ENCODE results near the gene IQSEC1. TPM values are rescaled to one million over a fixed set of nuclear protein-coding genes. Genes with fewer than 3 reads are reported as not detected.

Gene IQSEC1
- total RNA-seq, 1 experiment from 2014 or later, result 7.1 TPM

DNA sequence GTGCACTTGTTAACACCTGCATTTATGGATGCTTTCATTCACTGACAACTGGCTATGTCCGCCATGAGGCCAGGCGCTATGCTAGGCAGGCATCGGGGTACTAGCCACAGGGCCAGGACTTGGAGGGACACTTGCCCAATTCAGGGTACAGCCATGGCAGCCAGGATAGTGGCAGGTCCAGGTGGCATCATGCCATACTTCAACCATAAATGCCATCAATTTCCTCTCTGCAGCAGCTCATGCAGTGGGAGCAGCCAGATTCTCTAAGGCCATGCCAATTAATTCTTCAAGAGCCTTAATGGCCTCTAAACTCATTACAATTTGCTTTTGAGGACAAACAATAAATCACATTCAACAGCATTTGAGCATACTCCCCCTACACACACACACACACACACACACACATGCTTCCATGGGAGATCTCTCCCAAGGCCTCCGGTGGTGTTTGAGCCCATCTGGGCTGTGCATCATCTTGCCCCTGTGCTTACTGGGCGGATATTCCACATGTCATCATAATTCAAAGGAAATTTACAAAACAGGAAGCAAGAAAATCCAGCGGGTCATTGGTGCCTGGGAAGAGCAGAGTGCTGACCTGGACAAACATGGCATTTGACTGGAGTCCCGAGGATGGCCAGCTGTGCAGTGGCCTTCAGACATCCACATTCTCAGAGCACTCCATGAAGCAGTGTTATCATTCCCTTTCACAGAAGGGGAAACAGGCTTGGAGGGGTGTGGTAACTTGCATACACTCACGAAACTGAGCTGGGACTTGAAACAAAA, 109.1 kb downstream of the IQSEC1 start:
- no peak for DNase-seq (ENCODE audit: low read depth, low spot score)
- in situ Hi-C loops (cut with HindIII; ENCODE audit: low pct_unique_long_range_greater_than_20kb, low sequenced_read_pairs), result no loop called here

DNA sequence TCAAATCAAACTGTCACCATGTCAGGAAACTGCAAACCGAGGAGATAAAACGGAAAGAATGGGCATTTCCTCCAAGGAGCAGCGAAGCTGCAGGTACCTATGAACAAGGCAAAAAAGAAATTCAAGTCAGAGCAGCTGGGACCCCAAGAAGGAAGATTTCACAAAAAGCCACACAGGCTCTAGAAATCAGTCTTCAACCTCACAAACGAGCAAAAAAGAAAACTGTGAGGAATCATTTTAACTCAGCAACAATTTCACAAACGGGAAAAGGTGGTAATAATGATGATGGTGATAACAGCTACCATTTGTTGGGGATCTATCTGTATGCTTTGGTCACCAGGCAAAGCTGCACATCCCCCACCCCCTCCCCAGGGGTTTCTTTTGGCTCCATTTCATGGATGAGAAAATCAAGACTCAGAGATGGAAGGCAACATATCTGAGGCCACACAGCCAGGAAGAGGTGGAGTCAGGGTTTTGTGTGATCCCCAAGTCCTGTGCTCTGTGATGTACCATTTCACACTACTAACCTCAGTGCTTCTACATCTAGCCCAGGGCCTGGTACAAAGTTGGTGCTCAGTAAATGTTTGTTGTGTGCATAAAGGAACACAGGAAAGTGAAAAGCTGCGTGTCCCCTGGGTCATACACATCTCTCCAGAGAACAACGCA, 109.9 kb downstream of the IQSEC1 start:
- DNase-seq (ENCODE audit: low read depth, low spot score), result no peak
- in situ Hi-C loops (cut with HindIII; ENCODE audit: low pct_unique_long_range_greater_than_20kb, low sequenced_read_pairs), result no loop called here

DNA sequence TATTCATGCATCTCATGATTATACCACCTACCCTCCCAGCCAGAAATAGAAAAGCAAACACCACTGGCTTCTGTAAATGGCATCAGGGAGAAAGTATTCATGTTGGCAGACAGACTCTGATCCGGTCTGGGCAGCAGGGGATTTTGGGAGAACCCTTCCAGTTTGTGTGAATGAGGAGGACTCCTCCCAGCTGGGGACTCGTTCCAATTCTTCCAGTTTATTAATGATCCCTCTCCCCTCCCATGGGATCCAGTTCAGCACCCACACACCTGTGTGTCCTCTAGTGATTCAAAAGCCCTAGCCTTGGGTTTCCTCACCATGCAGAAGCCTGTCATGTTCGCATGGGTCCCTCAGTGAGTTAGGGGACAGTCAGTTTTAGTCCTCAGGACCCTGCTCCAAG, 110.9 kb downstream of the IQSEC1 start:
- no peak for DNase-seq (ENCODE audit: low read depth, low spot score)
- in situ Hi-C loops (cut with HindIII; ENCODE audit: low pct_unique_long_range_greater_than_20kb, low sequenced_read_pairs), result no loop called here

DNA sequence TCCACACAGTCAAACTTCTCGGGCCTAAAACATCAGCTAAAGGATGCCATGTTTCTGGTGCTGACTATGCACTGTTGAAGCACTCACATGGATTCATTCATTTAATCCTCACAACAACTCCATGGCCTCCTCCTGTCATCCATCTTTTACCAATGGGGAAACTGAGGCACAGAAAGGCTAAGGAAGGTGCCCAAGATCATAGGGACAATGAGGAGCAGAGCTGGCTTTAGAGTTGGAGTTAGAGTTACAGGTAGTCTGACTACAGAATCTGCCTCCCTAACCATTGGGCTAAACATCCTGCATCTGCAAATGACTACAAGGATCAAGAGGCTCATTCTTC, 111.6 kb downstream of the IQSEC1 start:
- DNase-seq (ENCODE audit: low read depth, low spot score), result no peak
- in situ Hi-C loops (cut with HindIII; ENCODE audit: low pct_unique_long_range_greater_than_20kb, low sequenced_read_pairs), result no loop called here

DNA sequence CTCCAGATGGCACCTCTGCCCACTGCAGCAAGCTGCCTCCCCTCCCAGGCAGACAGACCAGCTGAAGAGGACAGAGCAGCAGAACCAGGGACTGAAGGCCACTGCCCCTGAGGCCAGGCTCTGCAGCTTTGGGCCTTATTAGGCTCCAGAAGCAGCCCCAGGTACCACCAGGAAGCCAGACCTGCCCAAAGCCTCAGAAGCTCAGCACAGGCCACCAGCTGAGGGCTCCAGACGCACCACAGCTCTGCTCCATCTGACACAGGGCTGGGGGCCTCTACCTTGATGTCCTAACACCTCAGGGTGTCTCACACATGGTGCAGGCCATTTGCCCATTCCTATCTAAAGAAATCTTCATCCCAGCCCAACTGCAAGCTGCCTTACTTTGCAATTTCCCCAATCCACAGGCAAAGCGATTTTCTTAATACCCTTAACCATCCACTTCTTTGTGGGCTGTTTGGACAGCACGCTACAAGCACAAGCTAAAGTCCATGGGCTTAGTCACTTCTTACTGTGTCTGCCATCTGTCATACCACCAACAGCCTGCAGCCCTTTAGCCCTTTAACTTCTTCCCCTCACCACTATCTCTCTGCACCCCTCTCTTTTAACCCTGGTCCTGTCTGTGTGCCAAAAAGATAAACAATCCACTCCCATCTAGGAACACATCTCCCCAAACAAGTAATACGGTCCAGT, 112.1 kb downstream of the IQSEC1 start:
- no peak for DNase-seq (ENCODE audit: low read depth, low spot score)
- in situ Hi-C loops (cut with HindIII; ENCODE audit: low pct_unique_long_range_greater_than_20kb, low sequenced_read_pairs), result no loop called here

DNA sequence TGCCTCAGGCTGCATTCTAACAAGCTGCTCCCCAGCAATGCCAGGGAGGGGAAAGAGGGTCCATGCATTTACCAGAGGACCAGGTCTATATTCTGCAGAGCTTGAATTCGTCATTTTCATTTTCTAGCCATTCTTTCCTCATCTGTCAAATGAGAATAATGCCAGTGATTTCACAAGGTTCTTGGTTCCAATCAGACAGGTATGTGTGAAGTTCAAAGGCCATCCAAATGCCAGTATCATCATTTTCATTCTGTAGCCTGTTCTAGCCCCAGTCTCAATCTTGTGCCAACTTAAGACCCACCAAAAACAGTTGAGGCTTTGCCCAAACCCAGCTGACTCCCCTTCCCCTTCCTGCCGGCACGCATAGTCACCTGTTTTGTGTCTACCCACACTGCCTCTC, 112.7 kb downstream of the IQSEC1 start:
- in situ Hi-C loops (cut with HindIII; ENCODE audit: low pct_unique_long_range_greater_than_20kb, low sequenced_read_pairs), result no loop called here
- no peak for DNase-seq (ENCODE audit: low read depth, low spot score)

DNA sequence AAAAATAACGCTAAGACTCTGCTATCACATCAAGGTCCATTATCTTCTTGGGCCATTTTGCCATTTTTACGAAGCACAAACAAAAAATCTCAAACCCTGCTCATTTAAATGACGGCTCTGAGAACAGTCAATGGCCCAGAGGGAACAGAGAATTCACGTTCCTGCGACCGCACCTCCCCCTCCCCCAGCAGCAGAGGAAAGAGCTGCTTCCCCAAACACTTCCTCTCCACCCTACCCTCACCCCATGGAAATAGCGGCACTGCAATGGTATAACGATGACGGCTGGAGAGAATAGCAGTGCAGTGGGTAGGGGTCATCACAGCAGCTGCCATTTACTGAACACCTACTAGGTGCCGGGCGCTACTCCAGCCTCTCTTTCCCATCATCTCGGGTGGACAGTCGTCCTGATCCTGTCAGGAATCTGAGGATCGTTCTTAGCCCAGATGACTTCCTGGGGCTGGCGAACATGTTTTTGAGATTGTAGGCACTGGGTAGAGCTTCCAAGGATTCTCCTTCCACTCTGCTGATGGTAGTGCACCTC, 113.3 kb downstream of the IQSEC1 start:
- in situ Hi-C loops (cut with HindIII; ENCODE audit: low pct_unique_long_range_greater_than_20kb, low sequenced_read_pairs), result no loop called here
- DNase-seq (ENCODE audit: low read depth, low spot score), result no peak

DNA sequence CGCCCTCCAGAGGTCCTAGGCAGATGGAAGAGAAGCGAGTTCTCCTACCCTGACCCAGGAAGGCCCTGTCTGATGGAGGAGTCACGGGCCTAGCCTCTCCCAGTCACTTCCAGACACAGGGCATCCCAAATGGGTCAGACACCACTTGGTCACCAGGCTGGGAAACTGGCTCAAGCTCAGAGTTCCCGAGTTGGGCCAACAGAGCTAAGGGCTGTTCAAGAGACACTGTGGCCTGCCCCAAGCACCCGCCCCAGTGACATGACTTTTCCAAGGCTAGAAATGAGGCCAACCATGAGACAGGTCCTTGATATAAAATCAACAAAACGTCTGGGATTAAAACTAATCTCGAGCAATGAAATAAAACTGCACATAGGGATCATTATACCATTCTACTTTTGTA, 113.8 kb downstream of the IQSEC1 start:
- in situ Hi-C loops (cut with HindIII; ENCODE audit: low pct_unique_long_range_greater_than_20kb, low sequenced_read_pairs), result no loop called here

DNA sequence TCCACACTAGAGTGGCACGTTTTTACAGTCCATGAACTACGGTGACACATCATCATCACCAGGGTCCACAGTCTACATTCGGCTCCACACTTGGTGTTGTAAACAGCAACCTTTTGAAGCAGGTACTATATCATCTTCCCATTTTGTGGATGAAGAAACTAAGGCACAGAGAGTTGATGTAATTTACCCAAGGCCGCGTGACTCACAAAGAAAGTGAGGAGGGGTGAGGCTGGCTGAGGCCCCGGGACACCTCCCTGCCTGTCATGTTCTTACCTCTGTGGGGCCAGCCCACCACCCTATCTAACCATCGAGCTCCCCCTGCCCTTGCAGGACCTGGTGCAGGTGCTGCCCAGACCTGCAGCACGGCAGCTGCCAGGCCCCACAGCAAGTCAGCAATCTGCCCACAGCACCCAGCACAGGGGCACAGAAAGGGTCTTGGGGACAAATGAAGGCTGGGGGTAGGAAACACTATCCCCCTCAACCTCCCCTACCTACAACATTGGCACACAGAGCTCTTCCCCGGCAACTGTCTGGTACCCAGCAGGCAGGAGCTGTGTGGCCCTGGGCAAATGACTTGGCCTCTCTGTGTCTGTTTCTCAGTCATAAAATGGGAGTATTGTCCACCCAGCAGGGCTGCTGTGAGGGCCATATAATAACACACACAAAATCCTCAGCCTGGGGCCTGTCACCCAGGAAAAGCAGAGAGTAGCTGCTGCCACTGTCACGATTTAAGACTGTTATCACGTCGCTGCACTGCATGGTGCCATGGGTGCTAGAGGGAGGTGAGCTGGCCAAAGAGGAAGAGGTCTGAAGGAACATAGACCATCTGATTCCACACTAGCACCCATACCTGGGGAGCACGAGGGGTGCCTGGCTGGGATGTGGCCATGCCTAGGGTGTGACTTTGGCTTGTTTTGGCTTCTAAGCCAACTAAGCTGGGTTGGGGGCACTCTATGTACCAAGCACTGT, 115.1 kb downstream of the IQSEC1 start:
- in situ Hi-C loops (cut with HindIII; ENCODE audit: low pct_unique_long_range_greater_than_20kb, low sequenced_read_pairs), result no loop called here
- DNase-seq (ENCODE audit: low read depth, low spot score), result no peak

More for the DNA sequence above, 113.8 kb downstream of the IQSEC1 start:
- DNase-seq (ENCODE audit: low read depth, low spot score), result no peak

DNA sequence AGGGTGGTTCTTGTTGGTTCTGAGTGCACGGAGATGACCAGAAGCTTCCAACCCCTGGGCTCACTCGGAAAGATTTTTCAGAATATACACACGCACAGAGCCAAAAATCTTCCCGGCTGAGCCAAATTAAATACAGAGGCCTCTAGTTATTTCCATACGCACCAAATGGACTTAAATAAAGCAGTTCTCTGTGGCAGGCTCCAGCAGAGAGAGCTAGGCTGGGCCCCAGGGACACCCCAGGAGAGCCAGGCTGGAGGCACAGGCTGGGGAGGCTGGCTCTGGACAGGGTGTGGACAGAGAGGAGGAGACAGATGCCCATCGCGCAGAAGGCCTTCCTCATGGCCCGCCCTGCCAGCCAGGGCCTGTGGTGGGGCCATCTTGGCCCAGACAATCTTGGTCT, 115.9 kb downstream of the IQSEC1 start:
- in situ Hi-C loops (cut with HindIII; ENCODE audit: low pct_unique_long_range_greater_than_20kb, low sequenced_read_pairs), result no loop called here
- DNase-seq (ENCODE audit: low read depth, low spot score), result no peak

DNA sequence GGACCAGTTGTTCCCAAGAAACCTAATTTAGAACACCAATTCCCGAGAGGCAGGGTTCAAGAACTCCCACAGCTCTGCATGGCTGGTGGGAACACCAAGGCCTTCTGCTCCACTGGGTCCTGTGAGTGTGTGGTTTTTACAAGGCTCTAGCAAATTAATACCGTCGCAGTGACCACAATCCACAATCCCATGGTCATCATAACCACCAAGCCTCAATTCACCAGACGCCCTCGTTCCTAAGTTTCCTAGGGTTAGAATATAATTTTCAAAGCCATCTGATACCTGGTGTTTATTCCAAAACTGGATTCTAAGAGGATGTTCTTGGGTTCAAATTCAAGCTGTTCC, 116.9 kb downstream of the IQSEC1 start:
- in situ Hi-C loops (cut with HindIII; ENCODE audit: low pct_unique_long_range_greater_than_20kb, low sequenced_read_pairs), result no loop called here
- DNase-seq (ENCODE audit: low read depth, low spot score), result no peak

DNA sequence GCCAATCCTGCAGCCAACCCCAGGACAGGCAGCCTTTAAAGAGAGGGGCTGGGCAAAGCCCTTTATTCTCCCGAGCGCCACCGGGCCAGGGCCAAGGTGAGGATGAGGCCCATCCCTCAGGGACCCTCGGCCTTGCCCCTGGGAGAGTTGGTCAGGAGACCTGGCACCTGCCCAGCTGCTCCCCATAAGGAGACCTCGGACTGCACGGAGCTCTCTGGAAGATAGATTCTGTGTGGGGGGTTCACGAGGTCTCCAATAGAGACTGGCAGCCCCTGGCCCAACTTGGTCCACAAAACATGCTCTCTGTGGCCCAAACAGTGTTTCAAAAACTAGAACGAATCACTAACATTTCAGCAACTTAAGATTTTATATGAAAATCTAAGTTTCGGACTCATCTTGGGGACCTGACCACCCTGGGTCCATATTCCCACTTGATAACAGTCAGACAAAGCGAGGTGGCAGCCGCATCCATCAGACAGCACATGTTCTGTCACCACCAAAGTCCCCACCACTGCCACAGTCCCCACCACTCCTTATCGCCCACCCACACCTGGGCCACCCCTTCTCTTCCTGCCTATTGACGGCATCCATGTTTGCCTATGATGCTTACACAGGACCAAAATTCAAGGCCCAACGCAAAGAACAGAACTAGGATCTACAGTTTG, 117.4 kb downstream of the IQSEC1 start:
- in situ Hi-C loops (cut with HindIII; ENCODE audit: low pct_unique_long_range_greater_than_20kb, low sequenced_read_pairs), result no loop called here

DNA sequence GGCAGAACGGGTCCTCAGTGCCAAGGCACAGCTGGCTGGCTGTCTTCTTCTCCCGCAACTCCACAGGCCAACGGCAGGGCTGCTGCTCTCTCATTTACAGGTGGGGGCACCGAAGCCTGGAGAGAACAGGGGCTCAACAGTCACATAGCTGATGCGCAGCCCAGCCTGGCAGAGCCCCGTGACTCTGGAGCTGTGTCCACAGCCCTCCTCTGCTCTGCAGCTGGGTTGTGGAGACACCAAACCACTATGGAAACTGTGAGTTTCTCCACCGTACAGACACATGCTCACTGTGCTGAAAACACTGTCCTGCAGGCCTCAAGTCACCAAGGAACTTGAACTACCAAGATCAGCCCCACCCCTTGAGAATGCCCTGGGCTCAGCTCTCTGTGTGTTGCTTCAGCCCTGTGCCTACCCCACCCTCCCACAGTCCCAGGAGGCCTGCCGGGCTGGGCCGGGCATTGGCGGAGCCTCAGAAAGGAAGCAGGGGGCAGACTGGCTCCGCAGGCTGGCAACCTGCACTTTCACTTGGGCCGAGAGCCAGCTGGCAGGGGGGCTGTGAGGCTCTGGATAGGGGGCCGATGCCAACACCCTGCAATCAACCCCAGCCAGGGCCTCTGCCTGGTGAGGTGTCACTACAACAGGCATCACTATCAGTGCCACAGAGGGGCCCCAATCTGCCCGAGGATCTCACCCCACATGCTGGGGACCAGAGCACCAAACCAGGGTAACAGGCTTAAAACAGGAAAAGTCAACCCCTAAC, 118.2 kb downstream of the IQSEC1 start:
- DNase-seq (ENCODE audit: low read depth, low spot score), result no peak
- in situ Hi-C loops (cut with HindIII; ENCODE audit: low pct_unique_long_range_greater_than_20kb, low sequenced_read_pairs), result no loop called here

More for the DNA sequence above, 117.4 kb downstream of the IQSEC1 start:
- no peak for DNase-seq (ENCODE audit: low read depth, low spot score)

DNA sequence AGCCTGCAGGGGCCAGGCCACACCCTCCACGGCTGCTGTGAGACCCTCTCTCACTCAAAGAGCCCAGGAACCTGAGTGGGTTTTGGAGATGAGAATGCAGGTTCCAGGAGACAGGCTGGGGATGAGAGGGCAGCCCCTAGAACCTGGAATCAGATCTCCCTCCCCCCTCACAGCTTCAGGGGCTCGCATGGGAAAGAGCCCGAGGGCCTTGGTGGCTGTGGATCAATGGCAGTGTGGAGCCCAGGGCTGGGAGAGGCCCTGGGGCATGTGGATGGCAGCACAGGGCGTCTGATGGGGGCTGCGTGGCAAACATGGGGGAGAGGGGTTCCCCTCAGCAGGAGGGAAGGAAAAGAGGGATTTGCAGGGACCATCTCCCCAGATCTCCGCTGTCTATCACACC, 119.0 kb downstream of the IQSEC1 start:
- in situ Hi-C loops (cut with HindIII; ENCODE audit: low pct_unique_long_range_greater_than_20kb, low sequenced_read_pairs), result no loop called here
- no peak for DNase-seq (ENCODE audit: low read depth, low spot score)

DNA sequence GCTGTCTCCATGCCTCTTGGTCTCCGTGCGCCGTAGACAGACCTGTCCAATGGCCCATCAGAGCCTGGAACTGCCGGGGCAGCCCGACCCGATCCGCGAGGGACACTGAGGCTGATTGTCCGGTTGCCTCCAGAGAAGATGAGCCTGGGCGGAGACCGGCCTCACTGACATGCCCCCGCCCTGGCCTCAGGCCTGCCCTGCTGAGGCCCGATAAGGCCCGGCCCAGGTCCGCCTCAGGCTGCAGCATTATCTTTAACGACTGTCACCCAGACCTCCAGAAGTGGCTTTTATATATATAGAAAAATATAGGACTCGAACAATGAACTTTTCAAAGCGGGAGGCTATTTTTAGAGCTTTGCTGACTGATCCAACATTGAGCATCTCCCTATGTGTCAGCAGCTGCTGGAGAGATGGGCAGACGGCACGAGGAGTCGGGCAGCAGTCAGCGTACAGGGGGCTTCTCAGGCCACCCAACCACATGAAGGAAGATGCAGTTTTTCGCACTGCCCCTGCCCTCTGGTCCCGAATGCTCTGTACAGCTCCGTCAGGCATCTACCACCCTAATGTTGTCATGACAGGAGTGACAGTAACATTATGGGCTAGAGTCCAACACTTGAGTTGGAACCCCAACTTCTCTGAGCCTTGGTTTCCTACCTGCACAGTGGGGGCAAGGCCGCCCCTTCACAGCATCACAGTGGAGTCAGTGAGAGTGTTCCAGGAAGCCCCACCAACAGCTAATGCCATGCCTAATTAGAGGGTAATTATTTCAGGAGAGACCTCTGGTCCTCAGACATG, 119.8 kb downstream of the IQSEC1 start:
- in situ Hi-C loops (cut with HindIII; ENCODE audit: low pct_unique_long_range_greater_than_20kb, low sequenced_read_pairs), result no loop called here
- DNase-seq (ENCODE audit: low read depth, low spot score), result no peak

All from SK-MEL-5 (cell line).